ENCODE data around the gene FXR2. TPM values are rescaled to one million over a fixed set of nuclear protein-coding genes. Genes with fewer than 3 reads are reported as not detected.

Gene FXR2
- 49.7 TPM for total RNA-seq (2021; ENCODE audit: unreplicated experiment)
- polyA plus RNA-seq (2012): 47.9 and 56.0 TPM in 2 replicates
- percentile 78 among the genes with signal in this experiment for Bru-seq, nascent RNA
- percentile 86 among the genes with signal in this experiment for BruChase-seq, experiment 1, labeled RNA remaining after a 6-hour chase
- BruChase-seq, experiment 2, labeled RNA remaining after a 2-hour chase: percentile 81 among the genes with signal in this experiment
- long read RNA-seq, transcript FXR2-201 (17 exons, 2,957 nt): major isoform, 114 of 159 reads
- long read RNA-seq, partial matches to known transcripts: 26 of 159 reads
- long read RNA-seq, other reads (novel, unspliced or antisense): 19 of 159 reads

GRCh38 chr17:7614425-7615264, at the start of gene FXR2:
Gene FXR2 (minus strand): TSS chr17:7614897. CDS start chr17:7614532, 365 bp downstream.
- ChIA-PET CTCF (interaction anchor here (0.8 to 2.1 kb wide), 6 partner anchors 9 to 73 kb away, joined by 3 to 16 read pairs (median 4); partner anchors contain the start of genes SAT2, TP53 and WRAP53), RAD21 (ENCODE audit: low non-redundant PET in 1 of 2, low total read pairs in 2 of 2, uncharacterized antibody in 2 of 2, unreplicated experiment in 2 of 2) (interaction anchor here in 1 of 2 experiments (0.7 to 1.0 kb wide), 2 partner anchors 72 to 139 kb away, joined by 3 read pairs; no protein-coding TSS in a partner anchor), POLR2A (interaction anchor here (0.8 to 2.5 kb wide), 5 partner anchors 13 to 73 kb away, joined by 4 to 27 read pairs (median 7); partner anchors contain the start of genes MPDU1, SAT2, SHBG and TP53)
- peak; percentile 100 for DNase-seq (ENCODE audit: low read depth, low spot score)
- Histone ChIP-seq H3K36me3 (ENCODE audit: control insufficient read depth in 1 of 2, insufficient read depth in 2 of 2, low read length in 2 of 2) (peaks cover 7 to 17% of the 10 kb centered on the region in 2 experiments), H3K79me2 (ENCODE audit: insufficient read depth, low read length) (peaks cover 45% of the 10 kb centered on the region), H3K27me3 (ENCODE audit: insufficient read depth, low read length) (no peaks in the 10 kb centered on the region), H4K20me1 (ENCODE audit: insufficient read depth) (no peaks in the 10 kb centered on the region), H3K9me3 (ENCODE audit: control insufficient read depth in 1 of 2, insufficient read depth in 1 of 2, low read depth in 1 of 2, low read length in 2 of 2) (no peaks in the 10 kb centered on the region), H3K4me1 (ENCODE audit: control insufficient read depth in 1 of 2, insufficient read depth in 2 of 2, low read length in 2 of 2) (peaks cover 12 to 22% of the 10 kb centered on the region in 2 experiments), H3K9me2 (ENCODE audit: insufficient read depth) (no peaks in the 10 kb centered on the region), H3K4me3 (replicated peaks in 1 of 2; ENCODE audit: low read depth in 1 of 2, low read length in 2 of 2) (peak within 1 kb of the TSS; percentile 64 to 87), H2AFZ (ENCODE audit: low read depth, low read length, poor library complexity, severe bottlenecking) (no peak within 1 kb of the TSS), H3K27ac (ENCODE audit: low read depth, low read length) (peak within 1 kb of the TSS; percentile 96), H3K4me2 (ENCODE audit: low read length) (peak within 1 kb of the TSS; percentile 86), H3K9ac (ENCODE audit: low read length) (peak within 1 kb of the TSS; percentile 75)
- BruUV-seq (replicated peaks): no TSS peak
- intact Hi-C loops (cut with micrococcal nuclease): loop anchor here (2.0 kb wide), 1 partner anchor 72 kb away; the partner anchor contains the start of gene TP53
- ATAC-seq: peak; percentile 93
- no peak for TF ChIP-seq TCF7L2 (IDR thresholded peaks at IDR 0.05; ENCODE audit: borderline replicate concordance, extremely low read depth, insufficient read depth, insufficient read length)
- no peak for TF ChIP-seq ZNF274 (IDR thresholded peaks at IDR 0.05; ENCODE audit: low read depth, low read length)
- peak; percentile 55 to 86 (median 65) for TF ChIP-seq CTCF (IDR thresholded peaks at IDR 0.05 in 2 of 3, conservative IDR thresholded peaks at IDR 0.05 in 1 of 3; ENCODE audit: borderline replicate concordance in 1 of 3, insufficient read depth in 1 of 3, low read depth in 2 of 3, low read length in 2 of 3)
- no peak for TF ChIP-seq CBX3 (IDR thresholded peaks at IDR 0.05; ENCODE audit: low read depth)
- peak; percentile 89 for TF ChIP-seq SP1 (IDR thresholded peaks at IDR 0.05; ENCODE audit: low read depth)
- TF ChIP-seq FOSL1 (IDR thresholded peaks at IDR 0.05; ENCODE audit: low read depth): no peak
- no peak for TF ChIP-seq SIN3A (IDR thresholded peaks at IDR 0.05; ENCODE audit: low read depth)
- TF ChIP-seq ELF1 (IDR thresholded peaks at IDR 0.05; ENCODE audit: borderline replicate concordance, low read depth): no peak
- TF ChIP-seq ZFX (IDR thresholded peaks at IDR 0.05): peak; percentile 91
- no peak for TF ChIP-seq POLR2A (IDR thresholded peaks at IDR 0.05; ENCODE audit: borderline replicate concordance, extremely low read depth, insufficient read depth, insufficient read length)
- no peak for TF ChIP-seq EZH2phosphoT487 (IDR thresholded peaks at IDR 0.05; ENCODE audit: borderline replicate concordance)
- peak; percentile 86 for TF ChIP-seq POLR2AphosphoS5 (IDR thresholded peaks at IDR 0.05; ENCODE audit: low read depth, low read length)
- no peak for TF ChIP-seq ZBTB33 (IDR thresholded peaks at IDR 0.05; ENCODE audit: extremely low read depth, insufficient replicate concordance, low read length)
- TF ChIP-seq REST (IDR thresholded peaks at IDR 0.05; ENCODE audit: low read depth): no peak
- TF ChIP-seq EZH2 (IDR thresholded peaks at IDR 0.05): no peak
- no peak for TF ChIP-seq RAD21 (IDR thresholded peaks at IDR 0.05; ENCODE audit: low read depth)
- no peak for TF ChIP-seq EGR1 (IDR thresholded peaks at IDR 0.05; ENCODE audit: low read depth)
